PFSK-1 (cell line): ENCODE measurements around the gene CCT4.
A peak's percentile ranks its signal among the peaks of the same experiment; 100 is the strongest.

Experiments used
- FOXP2 ChIP-seq: optimal IDR thresholded peaks from 2 replicates; pipeline ENCODE3; 2011; ENCODE audit warnings: borderline replicate concordance, control low read depth, inconsistent platforms; ENCODE audit not compliant: insufficient read depth; ENCODE audit errors: extremely low read length, extremely low read depth
- POLR2AphosphoS5 ChIP-seq: IDR thresholded peaks from 2 replicates; pipeline ENCODE4 v1.6.1; 2012; ENCODE audit warnings: low read depth, mild to moderate bottlenecking, control low read depth, low read length, moderate library complexity
- REST ChIP-seq, 2 experiments: IDR thresholded peaks; 2 replicates each; pipeline versions ENCODE4 v1.6.1 to v1.8.0; 2011 to 2012; ENCODE audit warnings: low read depth in 2 of 2, low read length in 2 of 2, control low read depth in 1 of 2, inconsistent platforms in 1 of 2, mild to moderate bottlenecking in 1 of 2, moderate library complexity in 1 of 2; ENCODE audit not compliant: insufficient read depth in 1 of 2
- SIN3A ChIP-seq: IDR thresholded peaks from 2 replicates; pipeline ENCODE4 v1.6.1; 2012; ENCODE audit warnings: mild to moderate bottlenecking, low read length, moderate library complexity, borderline replicate concordance; ENCODE audit not compliant: insufficient read depth
- TAF1 ChIP-seq: IDR thresholded peaks from 2 replicates; pipeline ENCODE4 v1.6.1; 2012; ENCODE audit warnings: low read length, control low read depth, borderline replicate concordance; ENCODE audit not compliant: insufficient read depth

Gene CCT4

DNA sequence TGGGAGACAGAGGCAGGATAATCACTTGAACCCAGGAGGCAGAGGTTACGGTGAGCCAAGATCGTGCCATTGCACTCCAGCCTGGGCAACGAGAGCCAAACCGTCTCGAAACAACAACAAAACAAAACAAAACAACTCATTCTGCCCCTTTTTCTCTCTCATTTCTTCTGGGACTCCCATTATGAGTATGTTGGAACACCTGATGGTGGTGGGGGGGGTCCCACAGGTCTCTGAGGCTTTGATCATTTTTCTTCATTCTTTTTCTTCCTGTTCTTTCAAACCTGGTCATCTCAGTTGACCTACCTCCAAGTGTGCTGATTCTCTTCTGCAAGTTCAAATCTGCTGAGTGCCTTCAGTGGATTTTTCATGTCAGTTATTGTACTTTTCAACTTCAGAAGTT, 26.4 kb downstream of the CCT4 start:
- no peak for TF ChIP-seq REST (IDR thresholded peaks at IDR 0.05; ENCODE audit: insufficient read depth in 1 of 2, low read depth in 2 of 2, low read length in 2 of 2)
- no peak for TF ChIP-seq SIN3A
- no peak for TF ChIP-seq TAF1
- TF ChIP-seq FOXP2, result no peak
- no peak for TF ChIP-seq POLR2AphosphoS5

DNA sequence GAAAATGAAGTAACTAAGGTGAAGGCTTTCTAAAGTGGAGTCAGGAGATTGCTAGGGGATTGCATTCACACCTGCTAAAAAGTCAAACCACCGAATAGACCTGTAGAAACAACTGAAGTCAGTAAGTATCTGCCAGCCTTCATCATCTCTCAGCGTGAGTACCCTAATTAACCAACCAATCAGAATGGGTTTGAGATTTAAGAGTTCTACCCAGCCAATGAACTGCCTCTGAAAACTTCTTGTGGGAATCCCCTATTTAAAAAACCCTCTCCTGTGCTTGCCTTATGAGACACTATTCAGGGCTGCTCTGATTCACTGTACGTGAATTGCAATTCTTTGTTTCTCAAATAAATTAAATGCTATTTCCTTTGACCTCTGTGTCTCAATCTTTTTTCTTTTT, 31.2 kb downstream of the CCT4 start:
- no peak for TF ChIP-seq REST (IDR thresholded peaks at IDR 0.05; ENCODE audit: insufficient read depth in 1 of 2, low read depth in 2 of 2, low read length in 2 of 2)
- no peak for TF ChIP-seq POLR2AphosphoS5
- TF ChIP-seq FOXP2, result no peak
- no peak for TF ChIP-seq SIN3A

GRCh38 chr2:61855318-61855613, 33.2 kb downstream of the CCT4 start:
- no peak for TF ChIP-seq POLR2AphosphoS5

DNA sequence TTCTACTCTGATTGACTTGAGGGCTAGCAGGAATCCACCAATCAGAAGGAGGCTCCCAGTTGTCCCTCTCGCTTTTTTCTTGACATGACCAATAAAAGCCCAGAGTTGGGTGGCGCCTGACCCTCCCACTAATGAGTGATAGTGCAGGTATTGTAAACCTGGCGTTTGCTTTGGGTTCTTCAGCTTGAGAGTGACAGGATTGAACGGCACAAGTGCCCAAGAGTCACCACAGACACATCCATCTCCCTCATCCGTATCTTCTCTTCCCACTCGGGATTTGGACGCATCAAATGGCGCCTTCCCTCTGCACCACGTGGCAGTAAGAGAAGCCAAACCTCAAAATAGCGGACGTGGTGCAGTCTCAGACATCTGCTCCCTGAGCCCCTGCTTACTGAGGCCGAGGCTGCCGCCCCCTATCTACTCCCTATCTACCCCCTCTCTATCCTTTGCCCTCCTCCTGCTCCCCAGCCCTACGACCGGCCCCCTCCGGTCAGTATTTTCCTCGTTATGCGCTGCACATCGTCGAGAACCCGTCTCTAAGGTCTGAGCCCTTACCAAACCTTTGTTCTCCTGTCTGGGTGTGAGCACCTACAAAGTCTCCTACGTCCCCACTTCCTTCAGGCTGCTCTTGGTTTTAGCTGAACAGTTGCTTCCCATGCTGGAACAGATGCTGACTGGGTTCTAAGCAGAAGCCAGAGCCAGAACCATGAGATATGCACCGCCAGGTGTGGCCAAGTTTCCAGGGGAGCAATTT, 33.7 kb downstream of the CCT4 start:
- TF ChIP-seq REST (IDR thresholded peaks at IDR 0.05; ENCODE audit: insufficient read depth in 1 of 2, low read depth in 2 of 2, low read length in 2 of 2), result no peak
- no peak for TF ChIP-seq FOXP2
- TF ChIP-seq POLR2AphosphoS5, result no peak
- TF ChIP-seq TAF1, result no peak
- no peak for TF ChIP-seq SIN3A

DNA sequence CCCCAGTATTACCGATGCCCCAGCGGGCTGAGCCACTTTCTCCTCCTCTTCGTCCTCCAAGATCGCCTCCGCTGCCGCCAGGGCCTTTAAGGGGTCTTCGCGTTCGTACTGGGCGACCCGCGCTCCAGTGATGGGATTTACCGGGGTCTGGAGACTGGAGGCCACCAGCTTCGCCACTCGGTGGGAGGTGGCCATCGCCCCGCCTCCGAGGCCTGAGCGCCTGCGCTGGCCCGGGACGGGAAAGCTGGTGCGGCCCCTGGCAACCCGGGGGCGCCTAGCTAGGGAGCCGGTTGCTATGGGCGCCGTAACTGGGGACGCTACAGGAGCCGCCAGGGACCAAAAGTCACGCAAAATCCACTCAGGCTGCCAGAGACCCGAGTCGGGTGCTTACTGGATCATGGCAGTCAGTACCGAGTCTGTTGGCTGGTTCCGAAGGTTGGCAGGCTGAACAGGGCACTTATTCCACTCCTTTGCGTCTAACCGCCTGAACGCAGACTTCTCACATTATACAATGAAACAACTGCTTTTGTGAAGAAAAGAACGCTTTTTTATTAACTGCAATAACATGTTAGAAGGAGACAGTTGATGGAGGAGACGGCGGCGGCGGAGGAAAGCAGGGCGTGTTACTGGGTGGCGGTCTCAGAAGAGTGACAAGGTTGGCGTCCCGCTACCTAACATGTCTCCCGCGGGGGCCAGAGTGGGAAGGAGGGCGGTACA, 34.5 kb downstream of the CCT4 start, which contains the start of gene FAM161A:
TSS of gene FAM161A (minus strand) at position 214 of the 717 bp plus-strand sequence. CDS start at position 195, 19 bp downstream.
- no peak for TF ChIP-seq REST (IDR thresholded peaks at IDR 0.05; ENCODE audit: insufficient read depth in 1 of 2, low read depth in 2 of 2, low read length in 2 of 2)
- no peak for TF ChIP-seq TAF1
- TF ChIP-seq POLR2AphosphoS5, result peak; percentile 32; the same call in 1 of the 2 replicates
- TF ChIP-seq SIN3A, result peak; percentile 96
